IMR-90 (cell line): ENCODE data around the gene CFAP20. TPM values are rescaled to one million over a fixed set of nuclear protein-coding genes. Genes with fewer than 3 reads are reported as not detected.

Experiments used
- ATAC-seq: fragments of 200-7000 bp; cut with Tn5 transposase; 2 replicates; pipeline ENCODE4 v1.9.1; 2020; ENCODE audit warnings: low read depth, mild to moderate bottlenecking, moderate library complexity
- BruUV-seq: library from RNA; stranded (reverse); fragments of 400-500 nt; replicated peaks from 2 replicates; lab custom pipeline; 2021; lab: Mats Ljungman, UMichigan
- CTCF ChIA-PET: fragments of 300-600 bp; formaldehyde crosslinking; extraction: SDS; loops from one replicate; lab custom pipeline; 2021; ENCODE audit warnings: antibody characterized with exemption; lab: Yijun Ruan, JAX
- POLR2A ChIA-PET: fragments of 300-600 bp; sonication (Branson Sonifier 250); formaldehyde crosslinking; loops from one replicate; lab custom pipeline; 2022; ENCODE audit warnings: antibody characterized with exemption; ENCODE audit not compliant: unreplicated experiment; lab: Charles Lee
- DNase-seq: peaks from one replicate; pipeline ENCODE4 v3.0.0; 2013
- H2AFZ ChIP-seq: replicated peaks from 2 replicates; pipeline ENCODE3; 2013; ENCODE audit warnings: low read length, mild to moderate bottlenecking; ENCODE audit not compliant: poor library complexity
- H2AK5ac ChIP-seq: 2 replicates; pipeline ENCODE4 v1.6.1; 2013; ENCODE audit warnings: low read depth, low read length, inconsistent platforms
- H2AK9ac ChIP-seq: replicated peaks from 2 replicates; pipeline ENCODE3; 2013; ENCODE audit warnings: mild to moderate bottlenecking, low read depth, low read length, moderate library complexity; ENCODE audit not compliant: poor library complexity
- H2BK120ac ChIP-seq: 2 replicates; pipeline ENCODE4 v1.6.1; 2013; ENCODE audit warnings: low read depth, low read length, inconsistent platforms
- H2BK15ac ChIP-seq: 3 replicates; pipeline ENCODE4 v1.6.1; 2013; ENCODE audit warnings: low read depth, low read length, inconsistent platforms
- H2BK20ac ChIP-seq: 2 replicates; pipeline ENCODE4 v1.6.1; 2013; ENCODE audit warnings: low read depth, mild to moderate bottlenecking, inconsistent platforms, low read length, moderate library complexity
- H2BK5ac ChIP-seq: 2 replicates; pipeline ENCODE4 v1.6.1; 2013; ENCODE audit warnings: mild to moderate bottlenecking, low read depth, low read length, inconsistent platforms; ENCODE audit not compliant: poor library complexity, severe bottlenecking
- H3K14ac ChIP-seq: replicated peaks from 2 replicates; pipeline ENCODE4 v1.6.1; 2013; ENCODE audit warnings: low read depth, low read length, inconsistent platforms
- H3K18ac ChIP-seq: 2 replicates; pipeline ENCODE4 v1.6.1; 2013; ENCODE audit warnings: low read depth, low read length, control low read depth
- H3K23ac ChIP-seq: 2 replicates; pipeline ENCODE4 v1.6.1; 2013; ENCODE audit warnings: low read depth, low read length, inconsistent platforms
- H3K27ac ChIP-seq: 2 replicates; pipeline ENCODE4 v1.5.1; 2013; ENCODE audit warnings: mild to moderate bottlenecking, control low read depth, low read length; ENCODE audit not compliant: insufficient read depth
- H3K27me3 ChIP-seq: 2 replicates; pipeline ENCODE4 v1.6.1; 2013; ENCODE audit warnings: low read length; ENCODE audit not compliant: control insufficient read depth, insufficient read depth
- H3K36me3 ChIP-seq: 2 replicates; pipeline ENCODE4 v1.6.1; 2013; ENCODE audit warnings: low read length, mixed read lengths; ENCODE audit not compliant: control insufficient read depth, insufficient read depth
- H3K4ac ChIP-seq: 2 replicates; pipeline ENCODE4 v1.6.1; 2013; ENCODE audit warnings: low read depth, low read length, inconsistent platforms
- H3K4me1 ChIP-seq: 2 replicates; pipeline ENCODE4 v1.6.1; 2013; ENCODE audit warnings: low read length, mixed read lengths; ENCODE audit not compliant: control insufficient read depth, insufficient read depth
- H3K4me2 ChIP-seq: 2 replicates; pipeline ENCODE4 v1.6.1; 2013; ENCODE audit warnings: low read depth, mild to moderate bottlenecking, control low read depth, low read length, moderate library complexity
- H3K4me3 ChIP-seq: 2 replicates; pipeline ENCODE4 v1.5.1; 2013; ENCODE audit warnings: low read depth, mild to moderate bottlenecking, control low read depth, low read length, moderate library complexity; ENCODE audit not compliant: insufficient read depth
- H3K56ac ChIP-seq: 2 replicates; pipeline ENCODE4 v1.6.1; 2013; ENCODE audit warnings: low read length, inconsistent platforms; ENCODE audit not compliant: insufficient read depth; ENCODE audit errors: extremely low read depth
- H3K79me1 ChIP-seq, 2 experiments: 2 replicates each; pipeline ENCODE4 v1.6.1; 2013; ENCODE audit warnings: low read length in 2 of 2, inconsistent platforms in 1 of 2, low read depth in 1 of 2
- H3K9ac ChIP-seq: 2 replicates; pipeline ENCODE4 v1.6.1; 2013; ENCODE audit warnings: low read depth, low read length, control low read depth
- H3K9me1 ChIP-seq: 2 replicates; pipeline ENCODE4 v1.6.1; 2013; ENCODE audit warnings: low read length, inconsistent platforms; ENCODE audit not compliant: insufficient read depth
- H3K9me3 ChIP-seq: 2 replicates; pipeline ENCODE4 v1.6.1; 2013; ENCODE audit warnings: low read length; ENCODE audit not compliant: control insufficient read depth, insufficient read depth
- H4K20me1 ChIP-seq: 2 replicates; pipeline ENCODE4 v1.6.1; 2013; ENCODE audit warnings: low read length, inconsistent platforms; ENCODE audit not compliant: insufficient read depth
- H4K5ac ChIP-seq: 2 replicates; pipeline ENCODE4 v1.6.1; 2013; ENCODE audit warnings: mild to moderate bottlenecking, low read depth, low read length, control low read depth
- H4K8ac ChIP-seq, 2 experiments: 2 replicates each; pipeline ENCODE4 v1.6.1; 2013; ENCODE audit warnings: low read depth in 2 of 2, low read length in 2 of 2, control low read depth in 1 of 2, inconsistent platforms in 1 of 2
- H4K91ac ChIP-seq: 2 replicates; pipeline ENCODE4 v1.6.1; 2013; ENCODE audit warnings: low read depth, low read length, inconsistent platforms; ENCODE audit not compliant: insufficient read depth
- BHLHE40 ChIP-seq: fragments of 150-350 bp; IDR thresholded peaks from 2 replicates; pipeline ENCODE4 v1.6.1; 2016; ENCODE audit warnings: mild to moderate bottlenecking, low read depth, low read length
- POLR2A ChIP-seq: IDR thresholded peaks from 2 replicates; pipeline ENCODE4 v1.6.1; 2012; ENCODE audit warnings: mild to moderate bottlenecking, low read depth, low read length
- RCOR1 ChIP-seq: IDR thresholded peaks from 2 replicates; pipeline ENCODE4 v1.6.1; 2012; ENCODE audit warnings: mild to moderate bottlenecking, low read length, improper control_type of control experiment; ENCODE audit not compliant: insufficient replicate concordance
- WGBS, 2 experiments: methylation state at CpG; one replicate each; pipeline versions ENCODE4 v1.1.5 to v1.1.7; 2013; ENCODE audit warnings: missing lambda C conversion rate in 2 of 2; ENCODE audit not compliant: insufficient read length in 1 of 2; ENCODE audit errors: extremely low coverage in 2 of 2; 5-methylcytosine and 5-hydroxymethylcytosine counted together
- dilution Hi-C: fragments of 300-500 bp; cut with HindIII; formaldehyde crosslinking; loops from one replicate; pipeline ENCODE4 v1.14.3; 2018; ENCODE audit warnings: low sequenced_read_pairs; ENCODE audit not compliant: unreplicated experiment
- in situ Hi-C: fragments of 300-500 bp; cut with MboI; formaldehyde crosslinking; loops from 3 replicates; pipeline ENCODE4 v1.14.3; 2019; ENCODE audit warnings: low sequenced_read_pairs, inconsistent platforms, mixed read lengths
- intact Hi-C: fragments of 100-400 bp; cut with micrococcal nuclease; formaldehyde crosslinking; loops from 2 replicates; pipeline ENCODE4 v1.10.0; 2022
- polyA plus RNA-seq, 3 experiments: library from polyadenylated mRNA; depleted of rRNA; stranded (reverse); fragments of >200 nt; gene quantifications; 2 replicates each; pipeline ENCODE4 v1.2.3, GENCODE V29; 2012; ENCODE audit warnings: low replicate concordance in 1 of 3
- total RNA-seq: library from RNA; depleted of rRNA; stranded (reverse); fragments of >200 nt; gene quantifications from 2 replicates; pipeline ENCODE4 v1.2.3, GENCODE V29; 2012

Gene CFAP20
- total and polyA plus RNA-seq, 2 of the 4 experiments (the other 2 are of a cell fraction), result 39.1 to 54.0 TPM

DNA sequence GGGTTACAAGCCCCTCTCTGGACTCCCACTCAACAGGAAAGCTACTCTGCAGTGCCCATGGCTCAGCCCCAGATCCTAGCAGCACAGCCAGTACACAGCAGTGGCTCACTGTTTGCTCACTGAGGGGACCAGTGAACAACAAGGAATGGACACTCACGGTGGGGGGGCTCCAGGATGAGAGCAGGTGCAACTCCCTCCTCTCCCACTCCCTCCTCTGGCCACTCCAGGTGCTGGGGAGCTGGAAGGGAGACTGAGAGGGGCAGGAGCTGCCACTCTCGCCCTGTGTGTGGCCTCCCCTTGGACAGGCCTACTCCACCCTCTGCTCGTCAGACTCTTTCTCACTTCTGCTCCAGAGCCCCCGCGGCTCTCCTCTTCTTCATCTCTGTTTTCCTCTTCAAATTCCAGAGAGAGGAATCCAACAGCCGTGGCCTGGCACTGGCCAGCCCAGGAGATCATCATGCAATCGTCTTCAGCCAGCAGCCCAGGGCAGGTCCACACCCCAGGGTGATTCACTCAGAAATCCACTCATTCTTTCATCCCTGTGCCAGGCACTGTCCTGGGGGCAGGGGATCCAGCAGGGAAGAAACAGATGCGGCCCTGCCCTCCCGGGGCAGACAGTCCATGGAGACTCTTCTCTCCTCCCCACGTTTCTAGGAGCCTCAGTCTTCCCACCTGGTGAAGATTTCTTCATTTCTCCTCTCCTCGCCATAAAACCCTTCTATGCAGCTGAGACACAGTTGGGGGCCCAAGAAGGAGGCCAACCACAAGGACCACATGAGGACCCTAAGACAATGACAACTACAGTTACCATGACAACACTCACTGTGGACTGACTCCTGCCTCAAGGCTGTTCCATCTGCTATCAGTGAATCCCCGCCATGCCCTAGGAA lies 30.7 kb downstream of the CFAP20 start:
- H2AFZ ChIP-seq, result no peak overlapping the region
- H3K56ac ChIP-seq, result no peak overlapping the region
- H3K9me3 ChIP-seq, result no peaks in the 10 kb centered on the region
- WGBS, 2 experiments, result 80% methylated on average over 8 of the region's 12 CpGs; no CpG with 5 or more reads in 1 of the 2 experiments
- H3K79me1 ChIP-seq, result no peaks in the 10 kb centered on the region
- no peak overlapping the region for H2BK5ac ChIP-seq
- dilution Hi-C loops (no loop called here), intact Hi-C loops (no loop called here), in situ Hi-C loops (no loop called here)
- no peak overlapping the region for H3K14ac ChIP-seq
- no peaks in the 10 kb centered on the region for H3K9me1 ChIP-seq
- H4K5ac ChIP-seq, result no peak overlapping the region
- H3K23ac ChIP-seq, result no peak overlapping the region
- H2BK15ac ChIP-seq, result no peak overlapping the region
- H4K20me1 ChIP-seq, result no peaks in the 10 kb centered on the region
- no peak overlapping the region for H3K9ac ChIP-seq
- no peak overlapping the region for H3K18ac ChIP-seq
- ChIA-PET CTCF (interaction anchor here (0.6 kb wide), 1 partner anchor 24 kb away, joined by 7 read pairs; no protein-coding TSS in a partner anchor), POLR2A (no interaction called here)
- TF ChIP-seq RCOR1 (no peak), BHLHE40 (no peak), POLR2A (no peak)
- ATAC-seq (peak; percentile 89), DNase-seq (peak; percentile 22)
- H2AK5ac ChIP-seq, result no peak overlapping the region
- H2AK9ac ChIP-seq, result no peak overlapping the region
- no peak overlapping the region for H2BK20ac ChIP-seq
- no peak overlapping the region for H2BK120ac ChIP-seq
- H3K4me3 ChIP-seq, result no peak overlapping the region
- H3K4me1 ChIP-seq, result no peaks in the 10 kb centered on the region
- H3K4ac ChIP-seq, result no peak overlapping the region
- H3K27me3 ChIP-seq, result peaks cover 10% of the 10 kb centered on the region
- no peak overlapping the region for H3K4me2 ChIP-seq
- BruUV-seq, result no TSS peak
- H3K27ac ChIP-seq, result no peak overlapping the region
- no peak overlapping the region for H4K91ac ChIP-seq
- H4K8ac ChIP-seq, result no peak overlapping the region
- H3K36me3 ChIP-seq, result no peaks in the 10 kb centered on the region
